Measurements from ENCODE around the gene DGKB.
"Not testable (repeated sequence)": the region's sequence is repeated elsewhere in the genome, so short reads cannot be mapped to it uniquely, and the experiment has no call there.

DNA sequence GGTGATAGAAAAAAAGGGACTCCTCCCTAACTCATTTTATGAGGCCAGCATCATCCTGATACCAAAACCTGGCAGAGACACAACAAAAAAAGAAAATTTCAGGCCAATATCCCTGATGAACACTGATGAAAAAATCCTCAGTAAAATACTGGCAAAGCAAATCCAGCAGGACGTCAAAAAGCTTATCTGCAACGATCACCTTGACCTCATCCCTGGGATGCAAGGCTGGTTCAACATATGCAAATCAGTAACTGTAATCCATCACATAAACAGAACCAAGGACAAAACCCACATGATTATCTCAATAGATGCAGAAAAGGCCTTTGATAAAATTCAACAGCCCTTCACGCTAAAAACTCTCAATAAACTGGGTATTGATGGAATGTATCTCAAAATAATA is 440.8 kb downstream of the DGKB start:
- TF ChIP-seq, protein P1, sequence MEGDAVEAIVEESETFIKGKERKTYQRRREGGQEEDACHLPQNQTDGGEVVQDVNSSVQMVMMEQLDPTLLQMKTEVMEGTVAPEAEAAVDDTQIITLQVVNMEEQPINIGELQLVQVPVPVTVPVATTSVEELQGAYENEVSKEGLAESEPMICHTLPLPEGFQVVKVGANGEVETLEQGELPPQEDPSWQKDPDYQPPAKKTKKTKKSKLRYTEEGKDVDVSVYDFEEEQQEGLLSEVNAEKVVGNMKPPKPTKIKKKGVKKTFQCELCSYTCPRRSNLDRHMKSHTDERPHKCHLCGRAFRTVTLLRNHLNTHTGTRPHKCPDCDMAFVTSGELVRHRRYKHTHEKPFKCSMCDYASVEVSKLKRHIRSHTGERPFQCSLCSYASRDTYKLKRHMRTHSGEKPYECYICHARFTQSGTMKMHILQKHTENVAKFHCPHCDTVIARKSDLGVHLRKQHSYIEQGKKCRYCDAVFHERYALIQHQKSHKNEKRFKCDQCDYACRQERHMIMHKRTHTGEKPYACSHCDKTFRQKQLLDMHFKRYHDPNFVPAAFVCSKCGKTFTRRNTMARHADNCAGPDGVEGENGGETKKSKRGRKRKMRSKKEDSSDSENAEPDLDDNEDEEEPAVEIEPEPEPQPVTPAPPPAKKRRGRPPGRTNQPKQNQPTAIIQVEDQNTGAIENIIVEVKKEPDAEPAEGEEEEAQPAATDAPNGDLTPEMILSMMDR (IDR thresholded peaks at IDR 0.05) = not testable (repeated sequence)
- TF ChIP-seq POLR2A (IDR thresholded peaks at IDR 0.05) = not testable (repeated sequence)
